Activated naive CD4-positive, alpha-beta T cell treated with Interleukin-2 at 50 U/mL for 16 hours (primary cell): ENCODE results near the gene SPINDOC.
"Not testable (repeated sequence)": the region's sequence is repeated elsewhere in the genome, so short reads cannot be mapped to it uniquely, and the experiment has no call there.

Source experiments
- DNase-seq: peaks from one replicate; pipeline ENCODE4 v3.0.0-alpha.2; 2020

Gene SPINDOC, protein sequence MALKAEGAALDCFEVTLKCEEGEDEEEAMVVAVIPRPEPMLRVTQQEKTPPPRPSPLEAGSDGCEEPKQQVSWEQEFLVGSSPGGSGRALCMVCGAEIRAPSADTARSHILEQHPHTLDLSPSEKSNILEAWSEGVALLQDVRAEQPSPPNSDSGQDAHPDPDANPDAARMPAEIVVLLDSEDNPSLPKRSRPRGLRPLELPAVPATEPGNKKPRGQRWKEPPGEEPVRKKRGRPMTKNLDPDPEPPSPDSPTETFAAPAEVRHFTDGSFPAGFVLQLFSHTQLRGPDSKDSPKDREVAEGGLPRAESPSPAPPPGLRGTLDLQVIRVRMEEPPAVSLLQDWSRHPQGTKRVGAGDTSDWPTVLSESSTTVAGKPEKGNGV

DNA sequence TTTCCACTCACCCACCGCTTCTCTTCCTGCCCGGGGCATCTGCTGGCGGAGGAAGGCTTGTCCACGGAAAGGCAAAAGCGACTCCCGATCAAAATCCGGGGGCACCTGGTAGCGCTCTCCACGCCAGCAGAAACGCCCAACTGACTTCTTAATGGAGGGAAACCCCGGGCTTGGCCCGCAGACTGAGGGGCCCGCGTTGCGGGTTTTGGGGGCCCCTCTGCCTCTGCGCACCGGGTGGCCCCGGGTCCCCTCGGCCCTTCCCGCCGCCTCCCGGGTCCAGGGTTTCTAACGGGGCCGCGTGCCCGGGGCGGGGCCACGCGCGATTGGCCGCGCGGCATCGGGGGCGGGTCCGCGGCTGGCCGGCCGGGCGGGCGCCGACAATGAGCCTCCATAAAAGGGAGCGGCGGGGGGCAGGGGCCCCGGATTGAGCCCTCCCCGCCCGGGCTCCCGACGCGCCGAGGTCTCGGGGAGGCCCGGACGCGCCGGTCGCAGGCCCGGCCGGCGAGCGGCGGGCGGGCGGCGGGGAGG, at the start of gene SPINDOC:
Gene SPINDOC (plus strand): TSS at position 422 of the 528 bp plus-strand sequence. CDS start 231 bp downstream, outside the sequence.
- peak; percentile 75 for DNase-seq

DNA sequence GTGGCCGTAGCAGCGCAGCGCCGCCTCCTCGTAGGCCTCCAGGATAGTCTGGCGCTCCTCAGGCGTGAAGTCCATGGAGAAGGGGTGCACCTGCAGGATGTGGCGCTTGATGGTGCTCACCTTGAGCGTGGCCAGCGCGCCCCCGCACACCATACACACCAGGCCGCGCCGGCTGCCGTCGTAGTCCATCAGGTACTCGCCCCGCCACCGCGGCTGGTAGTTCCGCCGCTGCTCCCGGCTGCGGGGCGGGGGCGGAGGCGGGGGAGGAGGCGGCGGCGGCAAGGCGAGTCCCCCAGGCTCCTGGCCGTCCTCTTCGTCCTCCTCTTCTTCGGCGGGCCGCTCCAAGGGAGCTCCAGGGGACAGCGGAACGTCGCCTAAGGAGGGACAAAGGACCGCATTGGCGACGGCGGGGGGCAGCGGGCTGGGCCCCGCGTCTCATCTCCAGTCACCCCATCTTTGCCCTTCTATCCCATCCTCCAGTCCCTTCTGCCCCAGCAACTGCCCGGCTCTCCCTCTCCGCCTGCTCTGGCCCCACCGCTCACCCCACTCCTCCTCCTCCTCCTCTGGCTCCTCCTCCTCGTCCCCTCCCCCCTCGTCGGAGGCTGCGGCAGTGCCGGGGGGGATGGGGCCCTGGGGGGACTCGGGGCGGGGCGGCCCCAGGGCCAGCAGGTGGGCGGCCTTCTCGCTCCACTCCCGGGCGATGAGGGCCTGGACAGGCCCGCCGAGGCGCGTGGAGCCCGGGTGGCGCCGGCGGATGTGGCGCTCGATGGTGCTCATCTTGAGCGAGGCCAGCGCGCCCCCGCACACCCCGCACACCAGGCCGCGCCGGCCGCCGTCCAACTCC, 49.5 kb upstream of the SPINDOC start:
- DNase-seq = no peak

DNA sequence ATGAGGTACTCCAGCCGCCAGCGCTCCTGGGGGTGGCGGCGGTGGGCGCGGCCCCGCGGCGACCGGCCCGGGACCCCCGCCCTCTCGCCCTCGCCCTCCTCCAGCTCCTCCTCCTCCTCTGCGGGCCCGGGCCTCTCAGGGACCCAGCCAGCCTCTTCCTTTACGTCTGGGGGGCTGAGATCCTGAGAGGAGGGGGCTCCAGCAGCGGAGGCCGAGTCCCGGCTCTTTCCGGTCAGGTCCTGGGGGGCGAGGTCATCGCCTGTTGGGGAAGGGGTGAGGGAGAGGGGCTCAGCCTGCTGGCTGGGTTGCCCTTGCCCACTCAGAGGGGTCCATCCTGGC, 48.9 kb upstream of the SPINDOC start:
- DNase-seq = no peak

DNA sequence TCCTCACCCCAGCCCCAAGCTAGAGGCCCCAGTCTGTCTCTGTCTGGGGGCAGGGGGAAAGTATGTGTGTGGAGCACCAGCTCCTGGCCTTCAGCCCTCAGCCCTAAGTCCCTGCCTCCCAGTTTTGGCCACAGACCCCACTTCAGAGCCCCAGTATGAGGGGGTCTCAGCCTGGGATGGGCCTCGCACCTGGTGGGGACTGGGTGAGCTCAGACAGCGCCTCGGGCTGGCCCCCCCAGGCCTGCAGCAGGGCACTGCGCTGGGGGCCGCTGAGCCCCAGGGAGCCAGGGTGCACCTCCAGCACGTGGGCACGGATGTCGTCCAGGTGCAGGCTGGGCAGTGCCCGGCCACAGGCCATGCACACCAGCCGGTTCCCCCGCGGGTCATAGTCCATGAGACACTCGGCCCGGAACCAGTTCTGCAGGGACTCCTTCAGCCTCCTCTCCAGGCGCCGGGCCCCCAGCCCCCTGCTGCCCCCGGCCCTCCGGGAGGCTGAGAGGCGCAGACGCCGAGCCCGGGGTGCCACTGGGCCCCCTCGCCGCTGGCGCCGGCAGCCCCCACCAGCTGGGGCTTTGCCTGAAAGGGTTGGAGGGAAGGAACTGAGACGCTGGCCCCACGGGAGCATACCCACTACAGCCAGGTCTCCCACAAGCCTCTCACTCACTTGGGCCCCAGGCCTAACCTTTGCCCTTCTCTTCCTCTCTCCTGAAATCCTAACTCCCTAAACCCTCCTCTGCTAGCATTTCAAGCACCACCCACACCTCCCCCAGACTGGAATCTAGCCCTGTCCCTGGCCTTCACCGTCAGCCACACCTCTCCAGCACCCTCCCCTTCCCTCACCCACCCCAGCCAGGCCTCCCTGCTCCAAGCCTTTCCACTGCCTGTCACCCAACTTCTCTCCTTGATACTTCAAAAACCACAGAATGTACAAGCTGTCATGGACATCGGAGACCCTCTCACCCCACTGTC, 48.3 kb upstream of the SPINDOC start:
- no peak for DNase-seq

DNA sequence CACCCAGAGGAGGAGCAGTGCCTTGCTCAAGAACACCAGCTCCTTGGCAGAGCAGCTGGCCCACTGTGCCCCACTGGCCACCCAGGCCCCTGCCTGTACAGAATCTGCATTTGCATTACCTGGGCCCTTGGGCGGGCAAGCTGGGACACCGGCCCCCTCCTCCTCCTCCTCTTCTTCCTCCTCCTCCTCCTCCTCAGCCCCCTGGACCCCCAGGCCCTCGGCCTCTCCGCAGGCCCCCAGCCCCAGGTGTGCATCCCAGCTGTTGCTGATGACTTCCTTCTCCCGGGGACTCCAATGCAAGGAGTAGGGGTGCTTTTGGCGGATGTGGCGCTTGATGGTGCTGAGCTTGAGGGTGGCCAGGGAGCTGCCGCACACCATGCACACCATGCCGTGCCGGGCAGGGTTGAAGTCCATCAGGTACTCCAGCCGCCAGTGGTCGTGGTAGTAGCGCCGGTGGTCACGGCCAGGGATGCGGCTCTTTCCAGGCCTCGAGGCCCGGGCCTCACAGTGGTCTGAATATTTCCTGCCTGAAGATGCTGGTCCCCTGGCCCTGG, 47.5 kb upstream of the SPINDOC start:
- no peak for DNase-seq

DNA sequence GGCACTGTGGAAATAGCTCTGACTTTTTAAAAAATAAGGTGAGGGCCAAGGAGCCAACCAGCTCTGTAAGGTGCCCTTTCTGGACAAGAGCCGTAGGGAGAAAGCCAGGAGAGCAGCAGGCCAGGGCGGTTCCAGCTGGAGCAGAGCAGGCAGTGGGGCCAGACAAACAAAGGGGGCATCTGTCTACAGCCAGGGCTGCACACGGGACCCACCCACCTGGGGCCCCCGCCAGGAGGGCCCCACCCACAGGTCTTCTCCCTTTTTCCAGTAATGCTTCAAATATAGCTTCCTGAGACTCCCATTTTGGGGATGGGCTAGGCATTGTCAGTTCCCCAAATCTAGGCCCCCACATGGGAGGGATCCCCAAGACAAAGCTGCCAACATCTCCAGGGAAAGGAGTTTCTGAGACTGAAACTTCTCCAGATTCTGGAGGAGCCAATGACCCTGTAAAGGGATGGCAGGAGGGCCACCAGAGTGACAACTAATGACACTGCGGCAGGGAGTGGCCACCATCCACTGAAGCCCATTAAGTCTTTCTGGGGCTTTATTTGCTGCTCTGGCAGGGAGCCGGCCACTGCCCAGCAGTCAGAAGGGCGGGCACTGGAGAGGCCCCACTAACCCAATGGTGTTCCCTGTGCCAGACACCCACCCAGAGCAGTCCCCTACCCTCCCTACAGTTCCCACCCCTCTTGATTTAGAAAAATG, 46.6 kb upstream of the SPINDOC start:
- no peak for DNase-seq

DNA sequence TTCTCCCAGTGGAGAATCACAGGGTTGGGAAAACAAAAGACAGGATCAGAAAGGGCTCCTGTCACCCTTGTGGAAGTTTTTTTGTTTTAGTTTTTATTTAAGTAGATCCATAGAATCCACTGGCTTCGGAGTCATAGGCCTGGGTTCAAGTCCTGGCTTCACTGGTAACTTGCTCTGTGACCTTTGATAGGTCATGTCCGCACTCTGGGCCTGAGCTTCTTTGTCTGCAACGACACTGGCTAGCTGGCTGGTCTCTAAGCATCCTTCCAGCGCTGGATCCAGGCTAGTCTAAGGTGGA, 46.0 kb upstream of the SPINDOC start:
- DNase-seq = no peak

DNA sequence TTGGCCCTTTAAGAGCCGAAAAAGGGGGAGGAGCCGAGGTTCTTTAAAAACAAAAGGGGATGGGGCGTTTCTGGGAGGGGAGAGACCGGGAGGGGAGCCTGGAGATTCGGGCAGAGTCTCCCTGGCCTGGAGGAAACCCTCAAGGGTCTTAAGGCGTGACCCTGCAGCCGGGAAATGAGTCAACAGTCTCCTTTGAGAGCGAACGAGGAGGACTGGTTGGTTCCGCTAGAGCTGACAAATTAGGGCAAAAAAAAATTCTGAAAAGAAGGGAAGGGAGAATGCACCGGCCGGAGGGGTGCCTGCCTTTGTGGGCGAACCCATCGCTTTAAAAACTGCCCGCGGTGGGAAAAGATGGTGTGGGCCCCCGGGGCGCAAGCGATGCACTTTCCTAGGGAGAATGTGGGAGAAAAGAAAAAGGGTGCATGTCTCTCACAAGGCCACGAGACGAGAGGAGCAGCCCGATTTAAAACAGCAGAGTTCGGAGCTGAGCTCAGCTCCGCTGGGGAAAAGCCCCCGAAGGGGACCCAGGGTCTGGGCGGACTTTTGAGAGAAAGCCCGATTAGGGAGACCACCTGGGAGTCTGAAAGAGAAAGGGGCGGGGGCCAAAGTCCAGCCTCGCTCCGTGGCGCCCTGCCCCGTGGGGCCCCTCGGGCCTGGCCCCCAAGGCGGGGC, 45.6 kb upstream of the SPINDOC start:
- peak; percentile 47 for DNase-seq

DNA sequence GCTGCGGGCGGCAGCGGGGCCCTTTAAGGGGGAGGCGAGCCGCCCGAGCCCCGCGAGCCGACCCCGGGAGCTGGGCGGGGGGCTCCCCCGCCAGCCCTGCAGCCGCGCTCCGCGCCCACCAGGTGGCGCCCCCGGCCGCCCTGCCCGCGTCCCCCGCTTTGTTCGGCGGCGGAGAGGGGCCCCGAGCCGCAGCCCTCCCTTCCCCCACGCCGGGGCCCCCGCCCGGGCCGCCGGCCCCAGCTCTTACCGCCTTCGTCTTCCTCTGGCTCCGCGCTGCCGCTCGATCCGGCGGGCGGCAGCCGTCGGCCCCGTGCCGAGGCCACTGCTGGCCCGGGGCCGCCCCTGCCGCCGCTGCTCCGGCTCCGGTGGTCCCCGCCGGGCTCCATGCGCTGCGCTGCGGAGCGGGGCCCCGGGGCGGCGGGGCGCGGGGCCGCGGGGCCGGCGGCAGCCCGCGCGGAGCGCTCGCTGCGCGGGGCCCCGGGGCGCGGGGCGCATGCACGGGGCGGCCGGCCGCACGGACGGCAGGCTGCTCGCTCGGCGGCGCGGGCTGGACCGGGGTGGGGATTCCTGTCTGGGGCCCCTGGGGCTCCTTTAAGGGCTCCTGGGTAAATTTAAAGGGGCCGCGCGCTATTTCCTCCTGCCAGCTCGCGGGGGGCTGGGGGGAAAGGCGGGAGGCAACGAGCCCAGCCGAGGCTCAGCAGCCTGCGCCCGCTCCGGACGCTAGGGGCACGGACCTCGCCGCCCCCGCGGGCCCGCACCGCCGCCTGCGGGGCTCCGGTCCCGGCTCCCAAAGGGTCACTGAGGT, 44.8 kb upstream of the SPINDOC start, which contains the start of gene ZFTA:
Gene ZFTA (minus strand): TSS at position 539 of the 805 bp plus-strand sequence. CDS start 153 bp downstream, at position 386.
- peak; percentile 63 for DNase-seq

DNA sequence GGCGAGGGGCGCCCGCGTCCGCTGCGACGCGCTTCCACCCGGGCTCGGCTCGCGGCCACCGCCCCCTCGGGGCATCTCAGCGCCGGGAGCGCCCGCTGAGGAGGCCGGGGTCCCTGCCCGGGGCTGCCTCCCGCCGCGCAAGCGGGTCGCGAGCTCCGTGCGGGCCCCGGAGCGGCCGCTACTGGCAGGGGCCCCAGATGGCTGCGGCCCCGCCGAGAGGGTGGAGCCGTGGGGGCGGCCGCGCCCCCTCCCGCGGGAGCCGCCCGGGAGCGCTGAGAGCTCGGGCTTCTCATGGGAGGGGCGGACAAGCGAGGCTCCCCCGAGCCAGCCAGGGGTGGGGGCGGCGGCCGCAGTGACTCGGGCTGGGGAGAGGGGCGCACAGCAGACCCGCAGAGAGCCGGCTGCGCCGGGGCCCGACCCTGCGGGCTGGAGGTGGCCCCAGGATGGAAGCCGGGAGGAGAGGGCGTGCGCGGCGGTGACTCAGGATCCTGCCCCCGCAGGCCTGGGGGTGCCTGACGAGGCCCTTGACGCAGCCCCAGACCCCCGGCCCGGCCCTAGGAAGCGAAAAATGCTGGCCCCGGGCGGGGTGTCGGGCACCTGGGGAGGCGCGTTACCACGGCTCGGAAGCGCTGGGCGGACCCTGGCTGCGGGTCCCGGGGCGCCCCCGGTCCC, 44.1 kb upstream of the SPINDOC start:
- peak; percentile 45 for DNase-seq

DNA sequence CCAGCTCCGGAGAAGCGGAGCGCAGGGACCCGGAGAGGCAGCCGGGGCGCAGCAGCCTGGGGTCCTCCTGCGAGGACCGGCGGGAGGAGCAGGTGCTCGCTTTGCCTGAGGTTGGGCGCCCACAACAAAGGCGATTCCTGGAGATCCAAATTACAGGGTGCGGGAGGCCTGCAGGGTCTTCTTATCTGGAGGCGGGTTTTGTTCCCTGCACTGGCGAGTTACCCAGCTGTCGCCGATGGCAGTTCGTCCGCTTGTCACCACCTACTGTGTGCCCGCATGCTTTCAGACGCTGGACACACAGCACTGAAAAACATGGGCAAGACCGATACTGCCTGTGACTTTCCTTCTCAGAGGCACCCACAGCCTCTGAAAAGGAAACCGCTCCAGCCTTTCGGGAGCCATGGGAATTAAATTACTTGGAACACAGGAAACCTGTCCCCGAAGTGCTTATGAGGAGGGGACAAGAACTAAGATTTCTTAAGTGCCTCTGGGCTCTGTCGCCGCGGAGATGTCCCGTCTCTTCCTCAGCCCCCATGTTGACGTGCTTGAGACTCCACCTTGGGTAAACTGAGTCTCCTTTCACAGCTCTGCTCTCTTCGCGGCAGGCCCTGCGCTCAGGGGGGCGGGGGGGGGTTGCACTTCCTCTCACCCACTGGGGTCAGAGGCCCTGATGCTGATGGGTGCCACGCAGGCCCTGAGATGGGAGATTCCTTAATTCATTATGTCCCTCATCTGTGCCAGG, 43.4 kb upstream of the SPINDOC start:
- DNase-seq = no peak

DNA sequence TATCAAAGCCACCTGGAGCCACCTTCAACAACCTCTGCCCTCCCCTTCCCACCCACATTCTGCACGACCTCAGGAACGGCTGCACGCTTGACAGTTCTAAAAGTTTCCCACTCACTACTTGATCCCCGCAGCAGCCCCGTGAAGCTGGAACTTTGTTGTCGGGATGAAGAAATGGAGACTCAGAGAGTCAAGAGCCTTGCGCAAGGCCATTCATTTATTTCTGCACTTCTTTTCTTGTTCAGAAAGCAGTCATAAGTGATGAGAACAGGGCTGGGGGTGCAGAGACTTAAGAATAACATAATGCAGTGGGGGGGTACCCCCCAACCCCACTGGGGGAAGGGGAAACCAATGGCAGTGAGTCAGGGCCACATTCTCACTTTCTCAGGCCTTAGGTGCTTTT, 42.5 kb upstream of the SPINDOC start:
- DNase-seq = no peak

DNA sequence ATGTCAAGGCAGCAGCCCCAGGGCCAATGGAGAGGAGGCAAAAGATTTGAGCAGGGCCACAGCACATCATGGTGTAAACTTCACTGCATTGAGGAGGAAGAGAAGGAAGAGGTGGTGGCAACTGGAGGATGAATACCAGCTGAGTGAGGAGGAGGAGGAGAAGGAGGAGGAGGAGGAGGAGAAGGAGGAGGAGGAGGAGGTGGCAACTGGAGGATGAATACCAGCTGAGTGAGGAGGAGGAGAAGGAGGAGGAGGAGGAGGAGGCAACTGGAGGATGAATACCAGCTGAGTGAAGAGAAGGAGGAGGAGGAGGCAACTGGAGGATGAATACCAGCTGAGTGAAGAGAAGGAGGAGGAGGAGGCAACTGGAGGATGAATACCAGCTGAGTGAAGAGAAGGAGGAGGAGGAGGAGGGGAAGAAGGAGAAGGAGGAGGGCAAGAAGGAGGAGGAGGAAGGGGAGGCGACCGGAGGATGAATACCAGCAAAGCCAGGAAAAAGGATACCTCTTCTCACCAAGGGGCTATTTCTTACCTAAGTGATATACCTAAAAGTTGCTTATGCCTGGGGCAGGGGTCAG, 41.4 kb upstream of the SPINDOC start:
- DNase-seq = not testable (repeated sequence)

DNA sequence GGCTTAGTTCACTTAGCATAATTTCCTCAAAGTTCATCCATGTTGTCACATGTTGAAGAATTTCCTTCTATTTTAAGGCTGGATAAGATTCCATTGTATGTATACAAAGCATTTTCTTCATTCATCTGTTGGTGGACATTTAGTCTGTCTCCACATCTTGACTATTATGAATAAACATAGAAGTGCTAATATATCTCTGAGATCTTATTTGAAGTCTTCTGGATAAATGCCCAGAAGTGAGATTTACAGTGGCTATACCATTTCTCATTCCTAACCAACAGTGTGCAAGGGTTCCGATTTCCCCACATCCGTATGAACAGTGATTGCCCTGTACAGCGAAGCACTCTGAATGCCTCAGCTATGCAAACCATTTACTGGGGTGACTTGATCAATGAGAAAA, 38.1 kb upstream of the SPINDOC start:
- DNase-seq = no peak

DNA sequence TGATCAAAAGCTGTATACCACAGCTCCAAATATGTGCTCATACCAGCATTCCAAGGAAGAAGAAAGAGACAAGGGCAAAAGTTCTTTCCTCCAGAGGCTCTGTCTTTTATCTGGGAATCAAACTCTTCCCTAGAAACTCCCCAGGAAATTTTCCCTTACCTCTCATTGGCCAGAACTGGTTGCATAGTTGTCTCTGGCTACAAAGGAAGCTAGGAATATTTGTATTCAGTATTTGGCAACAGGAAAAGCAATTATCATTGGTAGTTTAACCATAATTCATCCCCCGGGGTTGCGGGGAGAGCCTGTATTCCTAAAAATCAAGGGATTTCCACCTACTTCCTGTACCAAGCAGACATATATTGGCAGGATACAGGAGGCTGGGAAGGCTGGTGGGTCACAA, 34.2 kb upstream of the SPINDOC start:
- no peak for DNase-seq

DNA sequence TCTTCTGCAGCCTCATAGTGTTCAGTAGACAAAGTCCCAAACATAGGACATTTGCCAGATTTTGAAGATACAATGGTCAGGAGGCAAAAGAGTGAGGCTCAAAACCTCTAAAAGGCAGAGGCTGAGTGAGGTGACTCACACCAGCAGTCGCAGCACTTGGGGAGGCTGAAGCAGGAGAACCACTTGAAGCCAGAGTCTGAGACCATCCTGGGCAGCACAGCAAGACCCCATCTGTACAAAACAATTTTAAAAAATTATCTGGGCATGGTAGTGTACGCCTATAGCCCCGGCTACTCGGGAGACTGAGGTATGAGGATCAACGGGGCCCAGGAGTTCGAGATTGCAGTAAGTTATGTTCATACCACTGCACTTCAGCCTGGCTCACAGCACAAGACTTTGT, 30.5 kb upstream of the SPINDOC start:
- DNase-seq = no peak

DNA sequence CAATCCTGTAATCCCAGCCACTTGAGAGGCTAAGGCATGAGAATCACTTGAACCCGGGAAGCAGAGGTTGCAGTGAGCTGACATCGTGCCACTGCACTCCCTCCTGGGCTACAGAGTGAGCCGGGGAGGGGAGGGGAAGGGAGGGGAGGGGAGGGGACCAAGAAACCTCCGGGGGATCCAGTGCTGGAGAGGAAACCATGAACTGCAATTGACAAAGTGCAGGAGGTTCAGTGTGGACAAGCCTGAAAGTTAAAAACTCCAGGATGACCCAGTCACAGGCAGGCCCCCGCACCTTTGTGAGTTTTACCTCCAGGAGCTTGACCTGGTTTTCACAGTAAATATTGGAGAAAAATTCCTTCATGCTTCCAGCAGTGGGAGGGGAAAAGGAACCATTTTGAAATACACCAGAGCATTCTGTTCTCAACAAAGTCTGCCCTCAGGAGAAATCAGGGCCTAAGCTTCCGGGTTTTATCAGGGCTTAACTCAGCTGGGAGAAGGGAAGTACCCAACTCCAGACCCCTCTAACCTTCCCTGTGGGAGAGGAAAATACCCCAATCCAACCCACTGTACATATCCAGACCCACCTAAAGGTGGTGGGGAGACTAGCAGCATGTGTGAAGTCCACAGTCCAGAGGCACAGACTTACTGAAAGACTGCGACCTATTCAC, 29.2 kb upstream of the SPINDOC start:
- no peak for DNase-seq

DNA sequence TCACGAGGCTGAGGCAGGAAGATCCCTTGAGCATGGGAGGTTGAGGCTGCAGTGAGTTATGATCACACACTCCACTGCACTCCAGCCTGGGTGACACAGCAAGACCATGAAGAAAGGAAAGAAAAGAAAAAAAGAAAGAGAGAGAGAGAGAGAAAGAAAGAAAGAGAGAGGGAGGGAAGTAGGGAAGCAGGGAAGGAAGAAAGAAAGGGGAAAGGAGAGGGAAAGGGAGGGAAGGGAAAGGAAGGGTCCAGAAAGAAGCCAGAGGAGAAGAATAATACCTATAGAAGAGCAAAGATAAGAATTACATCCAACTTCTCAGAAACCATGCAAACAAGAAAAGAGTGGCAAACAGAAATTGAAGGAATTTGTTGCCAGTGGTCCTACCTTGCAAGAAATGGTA, 27.4 kb upstream of the SPINDOC start:
- no peak for DNase-seq
